DOHH2 (cell line): ENCODE data around the gene ALPI.

Experiments
- CTCF ChIP-seq: fragments of 200-600 bp; sonication (generic); IDR thresholded peaks from one replicate; pipeline ENCODE4 v1.5.1; 2014; ENCODE audit warnings: antibody characterized with exemption, mild to moderate bottlenecking, low read depth, low read length; ENCODE audit not compliant: poor library complexity, severe bottlenecking
- EZH2phosphoT487 ChIP-seq: fragments of 200-600 bp; sonication (generic); IDR thresholded peaks from 2 replicates; pipeline ENCODE4 v1.6.1; 2017; ENCODE audit warnings: borderline replicate concordance, mild to moderate bottlenecking, antibody characterized with exemption, low read length, moderate library complexity, mixed read lengths

DNA sequence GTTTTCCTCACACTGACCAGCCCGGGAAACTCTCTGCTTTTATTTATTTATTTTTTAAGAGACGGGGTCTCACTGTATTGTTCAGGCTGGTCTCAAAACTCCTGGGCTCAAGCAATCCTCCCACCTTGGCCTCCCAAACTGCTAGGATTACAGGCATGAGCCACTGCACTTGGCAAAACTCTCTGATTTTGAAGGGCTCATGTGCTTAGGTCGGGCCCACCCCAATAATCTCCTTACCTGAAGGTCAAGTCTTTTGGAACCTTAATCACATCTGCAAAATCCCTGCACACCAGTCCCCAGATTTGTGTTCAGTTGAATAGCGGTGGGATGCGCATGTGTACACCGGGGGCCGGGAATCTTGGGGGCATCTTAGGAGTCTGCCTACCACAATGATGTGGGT is 39.3 kb downstream of the ALPI start:
- TF ChIP-seq CTCF (no peak), EZH2phosphoT487 (no peak)
